Fibroblast of pulmonary artery (primary cell): Measurements from ENCODE around the gene NLGN2.

Experiments used
- DNase-seq: peaks from one replicate; pipeline ENCODE4 v3.0.0-alpha.2; 2010; ENCODE audit warnings: low read depth
- H3K4me3 ChIP-seq: replicated peaks from 2 replicates; pipeline ENCODE4 v1.5.1; 2011; ENCODE audit warnings: low read depth, mild to moderate bottlenecking, control low read depth, low read length, moderate library complexity
- TF ChIP-seq, protein P1 (sequence below): IDR thresholded peaks from 2 replicates; pipeline ENCODE4 v1.5.1; 2011; ENCODE audit warnings: mild to moderate bottlenecking, control low read depth, low read length, inconsistent platforms; ENCODE audit errors: missing control alignments

The NLGN2 gene

GRCh38 chr17:7467498-7467897, 59.9 kb downstream of the NLGN2 start:
- no peak overlapping the region for H3K4me3 ChIP-seq
- no peak for DNase-seq
- TF ChIP-seq, protein P1, sequence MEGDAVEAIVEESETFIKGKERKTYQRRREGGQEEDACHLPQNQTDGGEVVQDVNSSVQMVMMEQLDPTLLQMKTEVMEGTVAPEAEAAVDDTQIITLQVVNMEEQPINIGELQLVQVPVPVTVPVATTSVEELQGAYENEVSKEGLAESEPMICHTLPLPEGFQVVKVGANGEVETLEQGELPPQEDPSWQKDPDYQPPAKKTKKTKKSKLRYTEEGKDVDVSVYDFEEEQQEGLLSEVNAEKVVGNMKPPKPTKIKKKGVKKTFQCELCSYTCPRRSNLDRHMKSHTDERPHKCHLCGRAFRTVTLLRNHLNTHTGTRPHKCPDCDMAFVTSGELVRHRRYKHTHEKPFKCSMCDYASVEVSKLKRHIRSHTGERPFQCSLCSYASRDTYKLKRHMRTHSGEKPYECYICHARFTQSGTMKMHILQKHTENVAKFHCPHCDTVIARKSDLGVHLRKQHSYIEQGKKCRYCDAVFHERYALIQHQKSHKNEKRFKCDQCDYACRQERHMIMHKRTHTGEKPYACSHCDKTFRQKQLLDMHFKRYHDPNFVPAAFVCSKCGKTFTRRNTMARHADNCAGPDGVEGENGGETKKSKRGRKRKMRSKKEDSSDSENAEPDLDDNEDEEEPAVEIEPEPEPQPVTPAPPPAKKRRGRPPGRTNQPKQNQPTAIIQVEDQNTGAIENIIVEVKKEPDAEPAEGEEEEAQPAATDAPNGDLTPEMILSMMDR: no peak

- H3K4me3 ChIP-seq: no peak overlapping the region
- TF ChIP-seq, protein P1: no peak
- DNase-seq: no peak
These were observed 60.6 kb downstream of the NLGN2 start for GRCh38 chr17:7468290-7468689.

DNA sequence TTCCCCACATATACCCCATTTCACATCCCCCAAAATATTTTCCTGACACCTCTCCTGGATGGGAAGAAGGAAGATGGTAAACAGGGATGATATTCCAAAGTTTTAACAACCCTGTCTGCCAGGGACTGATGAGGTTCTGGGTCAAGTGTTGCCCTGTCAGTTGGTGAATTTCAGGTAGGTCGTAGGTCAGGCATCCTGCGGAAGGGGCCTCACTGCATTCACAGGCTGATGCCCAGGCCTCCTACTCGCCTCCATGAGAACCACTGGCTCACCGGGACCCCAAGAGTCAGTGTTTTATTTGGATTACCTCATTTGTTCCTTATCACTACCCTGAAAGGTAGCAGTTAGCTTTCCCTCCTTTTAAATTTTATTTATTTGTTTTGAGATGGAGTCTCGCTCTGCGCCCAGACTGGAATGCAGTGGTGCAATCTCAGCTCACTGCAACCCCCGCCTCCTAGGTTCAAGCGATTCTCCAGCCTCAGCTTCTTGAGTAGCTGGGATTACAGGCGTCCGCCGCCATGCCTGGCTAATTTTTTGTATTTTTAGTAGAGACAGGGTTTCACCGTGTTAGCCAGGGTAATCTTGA, 61.3 kb downstream of the NLGN2 start:
- TF ChIP-seq, protein P1: no peak
- no peak overlapping the region for H3K4me3 ChIP-seq

More for the DNA sequence above, 61.3 kb downstream of the NLGN2 start:
- DNase-seq: no peak
